GM19035 (cell line): ENCODE measurements around the gene PDLIM1.

Source experiments
- ATAC-seq: cut with Tn5 transposase; IDR thresholded peaks from one replicate; pipeline ENCODE4 v1.9.1; 2021; ENCODE audit not compliant: unreplicated experiment

The PDLIM1 gene

GRCh38 chr10:95289003-95289920 is 1.5 kb downstream of the PDLIM1 start:
- no peak for ATAC-seq

- ATAC-seq = no peak
These were observed 2.5 kb downstream of the PDLIM1 start for GRCh38 chr10:95288303-95288702.

- no peak for ATAC-seq
These were observed 3.5 kb downstream of the PDLIM1 start for GRCh38 chr10:95287281-95287680.

- ATAC-seq = no peak
These were observed 4.1 kb downstream of the PDLIM1 start for GRCh38 chr10:95286707-95287106.

GRCh38 chr10:95285556-95285955 is 5.2 kb downstream of the PDLIM1 start:
- no peak for ATAC-seq

GRCh38 chr10:95284807-95285206 is 6.0 kb downstream of the PDLIM1 start:
- ATAC-seq = no peak

- no peak for ATAC-seq
These were observed 8.7 kb downstream of the PDLIM1 start for GRCh38 chr10:95282107-95282506.

- ATAC-seq = no peak
These were observed 9.6 kb downstream of the PDLIM1 start for GRCh38 chr10:95281206-95281605.

GRCh38 chr10:95280637-95281036 is 10.2 kb downstream of the PDLIM1 start:
- ATAC-seq = no peak

GRCh38 chr10:95279042-95279820 is 11.6 kb downstream of the PDLIM1 start:
- ATAC-seq = no peak

GRCh38 chr10:95278061-95278988 is 12.5 kb downstream of the PDLIM1 start:
- no peak for ATAC-seq

- ATAC-seq = no peak
These were observed 13.2 kb downstream of the PDLIM1 start for GRCh38 chr10:95277614-95278013.

GRCh38 chr10:95277201-95277570 is 13.6 kb downstream of the PDLIM1 start:
- ATAC-seq = no peak

GRCh38 chr10:95276367-95277200 is 14.2 kb downstream of the PDLIM1 start:
- ATAC-seq = no peak

- no peak for ATAC-seq
These were observed 15.0 kb downstream of the PDLIM1 start for GRCh38 chr10:95275726-95276366.

- no peak for ATAC-seq
These were observed 17.1 kb downstream of the PDLIM1 start for GRCh38 chr10:95273393-95274312.

- ATAC-seq = no peak
These were observed 22.4 kb downstream of the PDLIM1 start for GRCh38 chr10:95268438-95268837.

- no peak for ATAC-seq
These were observed 23.6 kb downstream of the PDLIM1 start for GRCh38 chr10:95267251-95267650.

GRCh38 chr10:95266674-95267095 is 24.1 kb downstream of the PDLIM1 start:
- peak; percentile 93 for ATAC-seq
